BJ (cell line): ENCODE data around the gene SOBP. TPM values are rescaled to one million over a fixed set of nuclear protein-coding genes. Genes with fewer than 3 reads are reported as not detected.

ENCODE experiments used
- CTCF ChIA-PET: fragments of 350-600 bp; formaldehyde crosslinking; extraction: SDS; loops from one replicate; lab custom pipeline; 2021; ENCODE audit warnings: antibody characterized with exemption, inconsistent platforms; lab: Yijun Ruan, JAX
- POLR2A ChIA-PET: fragments of 300-600 bp; sonication (Branson Sonifier 250); formaldehyde crosslinking; extraction: SDS; loops from one replicate; lab custom pipeline; 2021; ENCODE audit warnings: antibody characterized with exemption; lab: Charles Lee
- DNase-seq: peaks from one replicate; pipeline ENCODE4 v3.0.0-alpha.2; 2011; ENCODE audit warnings: low read depth
- H3K27me3 ChIP-seq: 2 replicates; pipeline ENCODE4 v1.6.0; 2011; ENCODE audit warnings: low read length; ENCODE audit not compliant: control insufficient read depth, insufficient read depth
- H3K36me3 ChIP-seq: 2 replicates; pipeline ENCODE4 v1.5.1; 2011; ENCODE audit warnings: low read length; ENCODE audit not compliant: control insufficient read depth, insufficient read depth
- H3K4me3 ChIP-seq: 2 replicates; pipeline ENCODE4 v1.5.1; 2011; ENCODE audit warnings: low read depth, mild to moderate bottlenecking, control low read depth, low read length
- polyA plus RNA-seq: library from polyadenylated mRNA; depleted of rRNA; stranded (reverse); fragments of >200 nt; gene quantifications from 2 replicates; pipeline ENCODE4 v1.2.3, GENCODE V29; 2011
- TF ChIP-seq, protein P1 (sequence below): IDR thresholded peaks from 2 replicates; pipeline ENCODE4 v1.5.1; 2011; ENCODE audit warnings: low read depth, mild to moderate bottlenecking, control low read depth, inconsistent platforms, low read length, moderate library complexity; ENCODE audit not compliant: insufficient read depth

SOBP gene
- polyA plus RNA-seq, 1 experiment: not detected

DNA sequence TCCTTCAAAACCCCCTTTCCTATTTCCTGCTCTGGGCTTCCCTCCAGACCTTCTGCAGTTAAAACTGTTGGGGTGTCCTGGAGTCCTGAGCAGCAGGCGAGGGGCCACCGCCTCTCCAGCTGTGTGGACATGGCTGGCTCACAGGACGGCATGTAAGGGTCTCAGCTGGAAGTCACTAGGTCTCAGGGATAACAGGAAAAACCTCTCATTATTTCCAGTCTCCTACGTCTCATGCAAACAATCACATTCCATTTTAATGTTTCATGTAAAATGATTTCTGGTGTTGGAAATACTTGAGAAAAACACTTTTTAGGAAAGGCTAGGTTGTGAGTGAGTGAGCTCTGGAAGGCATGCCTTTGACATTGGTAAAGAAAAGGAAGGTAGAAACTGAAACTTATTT, 175.5 kb downstream of the SOBP start:
- ChIA-PET POLR2A (no interaction called here), CTCF (interaction anchor here (0.8 kb wide), 2 partner anchors 10 to 19 kb away, joined by 3 read pairs; no protein-coding TSS in a partner anchor)
- DNase-seq: no peak
- TF ChIP-seq, protein P1, sequence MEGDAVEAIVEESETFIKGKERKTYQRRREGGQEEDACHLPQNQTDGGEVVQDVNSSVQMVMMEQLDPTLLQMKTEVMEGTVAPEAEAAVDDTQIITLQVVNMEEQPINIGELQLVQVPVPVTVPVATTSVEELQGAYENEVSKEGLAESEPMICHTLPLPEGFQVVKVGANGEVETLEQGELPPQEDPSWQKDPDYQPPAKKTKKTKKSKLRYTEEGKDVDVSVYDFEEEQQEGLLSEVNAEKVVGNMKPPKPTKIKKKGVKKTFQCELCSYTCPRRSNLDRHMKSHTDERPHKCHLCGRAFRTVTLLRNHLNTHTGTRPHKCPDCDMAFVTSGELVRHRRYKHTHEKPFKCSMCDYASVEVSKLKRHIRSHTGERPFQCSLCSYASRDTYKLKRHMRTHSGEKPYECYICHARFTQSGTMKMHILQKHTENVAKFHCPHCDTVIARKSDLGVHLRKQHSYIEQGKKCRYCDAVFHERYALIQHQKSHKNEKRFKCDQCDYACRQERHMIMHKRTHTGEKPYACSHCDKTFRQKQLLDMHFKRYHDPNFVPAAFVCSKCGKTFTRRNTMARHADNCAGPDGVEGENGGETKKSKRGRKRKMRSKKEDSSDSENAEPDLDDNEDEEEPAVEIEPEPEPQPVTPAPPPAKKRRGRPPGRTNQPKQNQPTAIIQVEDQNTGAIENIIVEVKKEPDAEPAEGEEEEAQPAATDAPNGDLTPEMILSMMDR: no peak
- Histone ChIP-seq H3K27me3 (no peaks in the 10 kb centered on the region), H3K4me3 (no peak overlapping the region), H3K36me3 (no peaks in the 10 kb centered on the region)

DNA sequence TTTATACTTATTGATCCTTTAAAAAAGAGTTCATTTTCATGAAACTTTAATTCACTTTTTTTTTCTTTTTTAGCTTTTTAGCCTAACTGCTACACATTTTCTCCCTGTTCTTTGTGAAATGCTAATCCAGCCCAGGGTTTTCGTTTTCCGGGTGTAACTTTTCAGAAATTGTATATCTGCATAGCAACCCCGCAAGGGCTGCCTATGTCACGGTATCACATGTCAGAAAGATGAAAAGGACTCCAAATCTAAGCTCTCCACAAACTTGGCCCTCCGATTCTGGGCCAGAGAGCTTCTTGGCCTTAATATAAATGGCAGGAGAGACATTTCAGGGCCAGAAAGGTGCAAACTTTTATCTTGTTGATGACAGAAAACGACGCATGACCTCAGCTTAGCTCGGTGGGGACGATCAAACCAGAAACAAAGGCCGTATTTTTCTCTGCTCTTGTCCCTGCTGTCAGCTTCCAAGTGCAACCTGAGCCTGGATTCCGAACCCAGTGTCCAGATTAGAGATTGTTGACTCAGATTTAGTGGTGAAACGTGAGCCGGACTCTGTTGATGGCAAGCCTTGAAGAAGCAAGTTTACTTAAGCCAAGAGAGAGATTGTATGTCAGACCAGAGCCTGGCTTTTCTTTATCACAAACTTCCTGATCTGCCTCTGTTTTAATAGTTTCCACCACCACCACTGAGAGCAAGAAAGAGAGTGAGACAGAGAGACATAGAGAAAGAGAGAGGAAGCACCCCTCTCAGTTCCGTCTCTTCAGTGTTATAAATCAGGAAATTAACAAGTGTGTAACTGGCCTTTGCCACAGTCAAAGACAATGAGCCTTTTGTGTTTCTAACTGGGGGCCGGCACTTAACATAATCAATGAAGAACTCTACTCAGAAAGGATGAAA, 176.4 kb downstream of the SOBP start:
- Histone ChIP-seq H3K27me3 (no peaks in the 10 kb centered on the region), H3K4me3 (no peak overlapping the region), H3K36me3 (no peaks in the 10 kb centered on the region)
- no peak for DNase-seq
- POLR2A ChIA-PET: interaction anchor here (0.6 kb wide), 1 partner anchor 388 kb away, joined by 4 read pairs; no protein-coding TSS in a partner anchor
- CTCF ChIA-PET: interaction anchor here (0.8 kb wide), 1 partner anchor 20 kb away, joined by 3 read pairs; no protein-coding TSS in a partner anchor
- TF ChIP-seq, protein P1: no peak

DNA sequence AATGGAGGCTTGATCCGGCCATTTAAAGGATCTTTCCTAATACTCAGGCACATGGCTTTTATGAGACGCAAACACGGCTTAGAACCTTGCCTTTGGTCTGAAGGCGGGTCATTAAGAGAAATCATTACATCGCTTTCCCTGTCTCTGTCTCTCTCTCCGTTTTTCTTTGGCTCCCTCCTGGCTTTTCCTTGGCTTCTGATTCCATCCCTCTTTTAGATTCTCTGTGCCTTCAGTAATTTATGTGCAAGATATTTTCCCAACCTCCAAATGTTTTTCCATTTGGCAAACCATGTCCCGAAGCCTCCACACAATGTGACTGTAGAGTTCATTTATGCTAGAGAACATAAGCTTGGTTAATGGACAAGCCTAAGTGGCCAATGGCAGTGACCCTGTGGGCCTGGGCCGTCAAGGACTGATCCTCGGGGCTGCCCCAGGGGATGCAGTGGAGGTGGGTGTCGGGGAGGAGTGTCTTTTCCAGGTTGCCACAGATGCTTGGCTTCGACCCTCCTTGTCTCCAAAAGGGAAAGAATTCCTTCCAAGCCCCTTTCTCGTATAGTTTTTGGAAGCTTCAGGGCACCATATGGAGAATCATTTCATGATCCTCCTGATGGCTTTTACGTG, 177.2 kb downstream of the SOBP start:
- ChIA-PET CTCF (no interaction called here), POLR2A (no interaction called here)
- Histone ChIP-seq H3K36me3 (no peaks in the 10 kb centered on the region), H3K4me3 (no peak overlapping the region), H3K27me3 (no peaks in the 10 kb centered on the region)
- DNase-seq: no peak
- TF ChIP-seq, protein P1: no peak

GRCh38 chr6:107667790-107668189, 177.9 kb downstream of the SOBP start:
- CTCF ChIA-PET: no interaction called here
- Histone ChIP-seq H3K27me3 (no peaks in the 10 kb centered on the region), H3K36me3 (no peaks in the 10 kb centered on the region), H3K4me3 (no peak overlapping the region)
- TF ChIP-seq, protein P1: no peak
- POLR2A ChIA-PET: no interaction called here
- no peak for DNase-seq
